Tracheal epithelial cell (primary cell): ENCODE measurements around the gene C9orf72. TPM values are rescaled to one million over a fixed set of nuclear protein-coding genes. Genes with fewer than 3 reads are reported as not detected.

Source experiments
- total RNA-seq: library from RNA; depleted of rRNA; stranded (reverse); fragments of >200 nt; gene quantifications from 2 replicates; pipeline ENCODE4 v1.2.1, GENCODE V29; 2014

C9orf72 gene, protein sequence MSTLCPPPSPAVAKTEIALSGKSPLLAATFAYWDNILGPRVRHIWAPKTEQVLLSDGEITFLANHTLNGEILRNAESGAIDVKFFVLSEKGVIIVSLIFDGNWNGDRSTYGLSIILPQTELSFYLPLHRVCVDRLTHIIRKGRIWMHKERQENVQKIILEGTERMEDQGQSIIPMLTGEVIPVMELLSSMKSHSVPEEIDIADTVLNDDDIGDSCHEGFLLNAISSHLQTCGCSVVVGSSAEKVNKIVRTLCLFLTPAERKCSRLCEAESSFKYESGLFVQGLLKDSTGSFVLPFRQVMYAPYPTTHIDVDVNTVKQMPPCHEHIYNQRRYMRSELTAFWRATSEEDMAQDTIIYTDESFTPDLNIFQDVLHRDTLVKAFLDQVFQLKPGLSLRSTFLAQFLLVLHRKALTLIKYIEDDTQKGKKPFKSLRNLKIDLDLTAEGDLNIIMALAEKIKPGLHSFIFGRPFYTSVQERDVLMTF
- 8.4 and 26.2 TPM in 2 replicates for total RNA-seq

DNA sequence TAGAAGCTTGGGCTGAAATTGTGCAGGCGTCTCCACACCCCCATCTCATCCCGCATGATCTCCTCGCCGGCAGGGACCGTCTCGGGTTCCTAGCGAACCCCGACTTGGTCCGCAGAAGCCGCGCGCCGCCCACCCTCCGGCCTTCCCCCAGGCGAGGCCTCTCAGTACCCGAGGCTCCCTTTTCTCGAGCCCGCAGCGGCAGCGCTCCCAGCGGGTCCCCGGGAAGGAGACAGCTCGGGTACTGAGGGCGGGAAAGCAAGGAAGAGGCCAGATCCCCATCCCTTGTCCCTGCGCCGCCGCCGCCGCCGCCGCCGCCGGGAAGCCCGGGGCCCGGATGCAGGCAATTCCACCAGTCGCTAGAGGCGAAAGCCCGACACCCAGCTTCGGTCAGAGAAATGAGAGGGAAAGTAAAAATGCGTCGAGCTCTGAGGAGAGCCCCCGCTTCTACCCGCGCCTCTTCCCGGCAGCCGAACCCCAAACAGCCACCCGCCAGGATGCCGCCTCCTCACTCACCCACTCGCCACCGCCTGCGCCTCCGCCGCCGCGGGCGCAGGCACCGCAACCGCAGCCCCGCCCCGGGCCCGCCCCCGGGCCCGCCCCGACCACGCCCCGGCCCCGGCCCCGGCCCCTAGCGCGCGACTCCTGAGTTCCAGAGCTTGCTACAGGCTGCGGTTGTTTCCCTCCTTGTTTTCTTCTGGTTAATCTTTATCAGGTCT lies at the start of gene C9orf72:
C9orf72 (minus strand) TSS at position 564 of the 716 bp plus-strand sequence. CDS start 6,361 bp downstream, outside the sequence.

DNA sequence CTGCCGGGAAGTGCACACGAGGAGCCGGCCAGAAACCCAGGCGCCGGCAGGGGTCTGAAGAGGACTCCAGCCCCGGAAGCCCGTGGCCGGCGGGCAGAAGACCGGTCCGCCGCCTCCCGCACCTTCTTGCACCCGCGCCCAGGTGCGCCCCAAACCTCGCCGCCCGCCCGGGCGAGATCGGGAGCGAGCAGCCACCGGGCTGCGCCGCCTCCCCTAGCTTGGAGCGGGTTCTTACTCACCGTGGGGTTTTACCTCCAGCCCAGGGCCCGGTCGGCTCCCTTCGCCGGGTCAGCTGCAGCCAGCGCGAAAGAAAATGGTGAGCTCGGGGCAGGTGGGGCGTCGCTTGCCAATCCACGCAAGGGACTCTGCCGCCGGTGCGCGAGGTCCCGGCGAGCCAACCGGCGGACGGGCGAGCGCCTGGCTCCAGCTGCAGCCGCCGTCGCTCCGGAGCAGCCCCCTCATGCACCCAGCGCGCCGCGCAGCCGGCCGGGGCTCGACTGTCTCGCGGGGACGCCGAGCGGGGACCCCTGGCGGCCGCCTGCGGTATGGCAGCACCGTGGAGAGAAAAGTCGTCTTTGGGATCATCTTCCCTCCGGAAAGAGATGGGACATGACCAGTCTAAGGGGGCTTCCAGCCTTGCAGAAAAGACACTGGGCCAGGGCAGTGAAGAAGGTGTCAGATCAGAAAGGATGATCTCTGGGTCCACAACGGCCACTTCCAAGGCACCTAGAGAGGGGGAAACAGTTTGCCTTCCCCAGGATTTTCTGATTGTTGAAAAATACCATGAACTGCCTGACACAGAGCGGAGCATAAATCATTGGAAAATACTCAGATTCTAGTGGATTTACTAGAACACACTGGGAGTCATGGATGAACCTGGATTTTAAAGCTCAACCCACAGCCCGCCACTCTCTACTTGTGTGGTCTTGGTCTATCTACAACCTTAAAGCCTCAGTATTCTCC lies 43.7 kb downstream of the C9orf72 start, which contains the start of gene MOB3B:
MOB3B (minus strand) TSS at position 499 of the 963 bp plus-strand sequence. CDS start 74,264 bp downstream, outside the sequence.

GRCh38 chr9:27524236-27524635 lies 49.0 kb downstream of the C9orf72 start, which contains the start of gene IFNK:
TSS of gene IFNK (plus strand) at chr9:27524290. CDS start at chr9:27524337, 47 bp downstream.

Other genes starting within 250 kb of the C9orf72 start
- gene IFNK, start 49.2 kb downstream of the C9orf72 start, total RNA-seq, result not detected in 2 replicates
- gene MOB3B, start 43.7 kb downstream of the C9orf72 start, total RNA-seq, result 0.85 and 1.4 TPM in 2 replicates